HG02885 (cell line): ENCODE measurements around the gene IRF2BPL.

Experiments used
- ATAC-seq: cut with Tn5 transposase; IDR thresholded peaks from one replicate; pipeline ENCODE4 v1.9.1; 2021; ENCODE audit warnings: mild to moderate bottlenecking; ENCODE audit not compliant: unreplicated experiment, poor library complexity

IRF2BPL gene

DNA sequence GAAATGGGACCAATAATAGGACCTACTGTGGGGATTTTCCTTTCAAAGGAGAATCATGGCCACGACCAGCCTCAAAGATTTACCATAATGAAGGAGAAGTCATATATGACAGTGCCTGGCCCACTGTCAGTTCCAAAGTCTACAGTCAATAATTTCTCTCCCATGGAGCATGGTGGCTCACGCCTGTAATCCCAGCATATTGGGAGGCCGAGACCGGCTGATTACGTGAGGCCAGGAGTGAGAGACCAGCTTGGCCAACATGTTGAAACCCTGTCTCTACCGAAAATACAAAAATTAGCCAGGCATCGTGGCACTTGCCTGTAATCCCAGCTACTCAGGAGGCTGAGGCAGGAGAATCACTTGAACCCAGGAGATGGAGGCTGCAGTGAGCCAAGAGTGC lies 13.8 kb downstream of the IRF2BPL start:
- no peak for ATAC-seq

DNA sequence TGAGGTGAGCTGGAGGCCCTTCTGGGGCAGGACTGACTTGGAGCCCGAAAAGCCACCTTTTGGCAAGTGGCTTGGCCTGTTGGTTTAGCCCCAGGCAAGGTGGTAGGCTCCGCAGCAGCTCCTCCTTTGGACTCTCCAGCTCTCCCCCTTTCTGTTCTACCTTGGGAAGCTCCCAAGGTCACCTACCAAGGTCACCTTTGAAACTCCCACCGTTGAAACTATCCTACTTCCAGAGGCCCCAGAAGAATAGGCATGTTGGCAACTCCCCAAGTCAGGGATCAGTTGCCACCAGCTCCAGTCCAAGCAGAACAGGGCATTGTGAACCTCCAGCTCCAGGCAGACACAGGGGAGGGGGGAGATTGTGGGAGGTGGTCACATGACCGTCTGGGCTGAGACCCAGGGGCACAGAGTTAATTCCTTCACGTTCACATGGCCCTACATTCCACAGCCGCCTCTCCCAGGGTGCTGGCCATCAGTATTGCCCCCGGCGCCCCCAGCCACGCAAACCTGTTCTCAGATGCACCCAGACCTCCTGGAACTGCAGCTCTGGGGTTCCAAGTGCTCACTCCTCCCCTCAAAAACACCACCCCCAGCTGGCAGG lies 14.4 kb downstream of the IRF2BPL start:
- ATAC-seq, result no peak

DNA sequence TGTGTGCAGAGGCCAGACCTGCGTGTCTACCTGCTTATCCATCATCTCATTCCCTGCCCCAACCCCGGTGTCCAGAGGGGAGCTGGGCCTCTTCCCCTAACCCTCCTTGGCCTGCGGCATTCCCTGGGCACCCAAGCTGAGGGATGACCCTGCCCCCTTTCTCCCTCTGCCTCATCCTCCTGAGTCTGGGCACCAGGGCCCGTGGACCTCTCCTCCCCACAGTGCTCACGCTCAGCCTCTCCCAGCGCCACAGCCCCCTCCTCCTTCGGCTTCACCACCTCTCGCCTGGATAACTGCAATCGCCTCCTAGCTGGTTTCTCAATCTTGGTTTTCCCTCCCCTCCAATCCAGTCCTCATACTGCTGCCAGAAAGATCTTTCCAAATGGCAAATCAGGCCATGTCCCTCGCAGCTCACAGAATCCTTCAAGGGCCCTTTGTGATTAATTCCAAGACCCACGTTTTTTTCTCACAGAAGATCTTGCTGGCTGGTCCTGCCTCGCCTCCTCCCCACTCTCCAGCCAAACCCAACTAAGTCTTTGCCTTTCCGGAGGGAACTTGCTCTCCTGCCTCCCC lies 16.2 kb downstream of the IRF2BPL start:
- no peak for ATAC-seq

DNA sequence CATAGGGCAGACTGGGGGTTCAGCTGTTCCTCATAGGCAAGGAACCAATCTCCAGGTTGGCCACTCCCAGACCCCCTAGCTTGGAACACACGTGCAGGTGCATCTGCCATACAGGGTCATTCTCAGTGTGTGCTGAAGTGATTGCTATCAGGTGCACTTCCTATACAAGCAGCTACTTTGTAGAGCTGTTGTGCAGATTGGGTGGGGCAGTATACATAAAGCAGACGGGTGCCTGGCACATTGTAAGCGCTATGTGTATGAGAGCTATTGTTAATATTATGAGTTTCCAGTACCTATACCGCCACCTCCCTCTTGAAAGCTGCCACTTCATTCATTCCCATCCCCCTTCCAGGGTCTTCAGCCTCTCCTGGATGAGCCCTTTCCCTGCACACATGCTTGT lies 17.3 kb downstream of the IRF2BPL start:
- ATAC-seq, result no peak

DNA sequence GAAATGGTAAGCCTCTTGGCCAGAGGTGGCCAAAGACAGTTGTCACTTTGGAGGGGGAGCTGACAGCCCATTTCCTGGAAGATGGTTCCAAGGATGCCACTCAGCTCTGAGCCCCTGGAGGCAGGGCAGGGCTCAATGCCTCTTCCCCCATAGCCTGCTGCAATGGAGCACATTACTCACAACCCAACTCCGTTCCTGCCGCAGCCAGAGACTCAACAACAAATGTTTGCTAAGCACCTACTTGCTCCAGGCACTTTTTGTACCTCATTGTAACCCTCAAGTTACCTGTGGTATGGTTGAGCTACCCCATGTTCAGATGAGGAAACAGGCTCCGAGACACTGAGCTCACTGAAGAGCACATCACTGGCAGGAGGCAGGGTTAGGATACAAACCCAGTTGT lies 19.5 kb downstream of the IRF2BPL start:
- no peak for ATAC-seq

DNA sequence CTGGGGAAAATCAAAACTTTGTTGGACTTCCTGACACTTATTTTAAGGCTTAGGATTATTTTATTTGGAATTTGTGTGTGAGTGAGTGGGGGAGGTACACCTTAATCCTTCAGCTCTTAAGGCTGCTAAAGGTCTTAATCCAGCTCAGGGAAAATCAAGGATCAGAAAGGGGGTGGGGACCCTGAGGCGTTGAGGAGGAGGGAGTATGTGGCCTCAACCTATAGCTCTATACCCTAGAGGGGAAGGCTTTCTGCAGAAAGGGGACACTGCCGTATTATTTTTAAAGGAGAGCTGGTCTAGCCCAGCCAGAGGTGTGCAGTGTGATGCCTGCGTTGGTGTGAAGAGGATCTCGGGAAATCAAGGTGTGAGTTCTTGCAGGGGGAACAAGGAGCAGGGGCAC lies 20.0 kb downstream of the IRF2BPL start:
- ATAC-seq, result no peak

DNA sequence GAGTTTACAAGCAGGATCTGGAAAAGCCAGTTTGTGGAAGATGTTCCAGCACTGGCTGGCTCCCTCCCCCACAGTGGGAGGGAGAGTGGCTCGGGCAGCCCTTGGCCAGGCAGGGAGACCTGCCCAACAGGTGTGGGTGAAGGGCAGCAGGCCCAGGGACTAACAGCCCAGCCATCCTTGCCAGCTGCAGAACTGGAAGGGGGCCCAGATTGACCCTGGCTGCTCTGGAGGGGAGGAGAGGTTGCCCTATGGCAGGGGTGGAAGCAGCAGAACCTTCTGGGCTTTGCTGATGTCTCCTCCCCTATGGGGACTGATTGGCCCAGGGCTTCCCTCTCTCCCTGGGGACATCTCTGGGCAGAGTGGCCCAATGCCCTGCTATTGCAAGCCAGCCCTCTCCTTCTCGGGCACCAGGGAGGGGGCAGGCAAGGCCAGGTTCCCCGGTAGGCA lies 20.5 kb downstream of the IRF2BPL start:
- ATAC-seq, result no peak

DNA sequence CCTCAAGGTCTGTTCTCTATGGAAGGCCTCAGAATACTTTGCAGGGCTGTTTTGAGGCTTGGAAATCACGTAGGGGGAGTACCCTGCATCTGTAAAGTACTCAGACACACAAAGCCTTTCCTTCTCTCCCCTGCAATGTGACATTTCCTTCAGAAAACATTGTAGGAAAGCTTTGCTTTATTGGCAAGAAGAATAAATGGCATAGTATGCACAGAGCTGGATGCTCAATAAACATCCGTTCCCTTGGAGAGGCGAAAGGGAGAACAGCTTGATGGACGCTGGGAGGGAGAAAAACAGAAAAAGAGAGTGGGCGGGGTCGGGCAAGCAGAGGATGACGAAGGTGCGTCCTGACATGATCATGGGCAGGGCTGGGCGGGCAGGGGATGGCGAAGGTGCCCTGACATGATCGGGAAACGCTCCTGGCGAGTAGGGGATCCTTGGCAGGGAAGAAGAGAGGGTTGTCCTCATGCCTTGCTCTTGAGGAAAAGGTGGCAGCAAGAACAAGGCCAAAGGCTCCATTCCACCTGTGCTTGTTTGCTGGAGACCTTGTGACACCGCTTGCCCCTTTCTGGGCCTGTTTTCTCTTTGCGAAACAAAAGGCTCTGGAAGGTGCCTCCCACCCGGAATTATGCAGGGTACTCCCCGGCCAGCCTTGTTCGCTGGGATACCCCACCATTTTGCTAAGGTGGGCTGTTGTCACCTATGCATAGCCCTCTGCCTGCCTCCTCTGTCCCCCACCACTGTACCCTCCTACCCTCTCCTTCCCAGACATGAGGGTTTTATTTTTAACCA lies 21.1 kb downstream of the IRF2BPL start:
- ATAC-seq, result no peak

DNA sequence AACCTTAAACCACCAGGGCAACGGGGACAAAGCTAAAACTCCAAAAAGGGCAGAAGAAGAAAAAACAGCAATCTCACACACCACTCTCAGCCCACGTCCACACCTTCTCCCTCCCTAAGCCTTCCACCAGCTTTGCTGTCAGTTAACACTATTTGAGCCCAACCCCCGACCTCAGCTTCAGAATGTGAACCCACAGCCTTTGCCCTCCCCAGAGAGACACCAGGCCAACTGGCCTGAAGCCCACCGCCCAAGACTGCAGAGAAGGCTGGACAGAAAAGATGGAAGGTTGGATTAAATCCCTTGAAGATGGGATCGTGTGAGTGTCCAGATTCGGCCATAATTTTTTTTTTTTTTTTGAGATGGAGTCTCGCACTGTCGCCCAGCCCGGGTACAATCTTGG lies 22.4 kb downstream of the IRF2BPL start:
- ATAC-seq, result no peak

DNA sequence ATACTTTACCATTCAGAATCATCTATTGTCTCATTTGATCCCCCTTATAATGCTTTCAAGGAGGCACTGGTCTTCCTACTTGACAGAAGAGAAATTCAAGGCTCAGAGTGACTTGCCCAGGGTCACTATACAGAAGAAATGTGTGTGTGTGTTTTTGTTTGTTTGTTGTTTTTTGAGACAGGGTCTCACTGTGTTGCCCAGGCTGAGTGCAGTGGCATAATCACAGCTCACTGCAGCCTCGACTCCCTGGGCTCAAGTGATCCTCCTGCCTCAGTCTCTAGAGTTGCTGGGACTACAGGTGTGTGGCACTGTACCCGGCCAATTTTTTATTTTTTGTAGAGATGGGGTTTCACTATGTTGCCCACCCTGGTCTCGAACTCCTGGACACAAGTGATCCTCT lies 22.9 kb downstream of the IRF2BPL start:
- ATAC-seq, result no peak

DNA sequence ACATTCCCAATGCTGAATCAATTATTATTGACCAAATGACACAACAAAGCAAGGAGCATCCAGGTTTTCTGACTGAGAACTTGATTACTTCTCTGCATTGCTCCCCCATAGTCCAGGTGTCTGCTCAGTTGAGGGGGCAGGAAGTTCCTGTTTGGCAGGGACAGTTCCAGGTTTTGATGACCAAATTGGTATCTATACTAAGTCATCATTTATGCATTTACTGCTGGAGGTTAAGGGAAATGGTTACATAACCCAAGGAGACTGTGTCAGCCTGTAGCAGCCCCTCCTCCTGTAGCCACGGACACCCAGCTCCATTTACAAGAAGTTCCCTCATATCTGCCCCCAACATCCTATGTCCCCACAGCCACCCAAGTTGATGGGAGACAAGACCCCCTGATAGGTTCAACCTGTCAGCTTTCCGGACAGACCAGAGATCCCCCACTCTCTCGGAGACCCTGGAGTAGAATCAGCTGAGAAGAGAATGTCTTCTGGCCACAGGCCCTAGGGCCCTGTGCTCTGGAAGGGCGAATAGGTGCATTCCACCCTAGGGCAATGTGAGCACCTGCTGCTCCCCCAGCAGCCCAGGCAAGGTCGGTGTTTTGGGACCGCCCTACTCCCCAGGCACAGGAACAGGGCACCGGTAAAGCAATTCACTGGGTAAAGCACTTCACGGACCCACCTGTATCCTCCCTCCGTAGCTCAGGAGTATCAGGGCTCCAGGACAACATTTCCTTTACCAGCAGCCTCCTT lies 23.6 kb downstream of the IRF2BPL start:
- ATAC-seq, result no peak

DNA sequence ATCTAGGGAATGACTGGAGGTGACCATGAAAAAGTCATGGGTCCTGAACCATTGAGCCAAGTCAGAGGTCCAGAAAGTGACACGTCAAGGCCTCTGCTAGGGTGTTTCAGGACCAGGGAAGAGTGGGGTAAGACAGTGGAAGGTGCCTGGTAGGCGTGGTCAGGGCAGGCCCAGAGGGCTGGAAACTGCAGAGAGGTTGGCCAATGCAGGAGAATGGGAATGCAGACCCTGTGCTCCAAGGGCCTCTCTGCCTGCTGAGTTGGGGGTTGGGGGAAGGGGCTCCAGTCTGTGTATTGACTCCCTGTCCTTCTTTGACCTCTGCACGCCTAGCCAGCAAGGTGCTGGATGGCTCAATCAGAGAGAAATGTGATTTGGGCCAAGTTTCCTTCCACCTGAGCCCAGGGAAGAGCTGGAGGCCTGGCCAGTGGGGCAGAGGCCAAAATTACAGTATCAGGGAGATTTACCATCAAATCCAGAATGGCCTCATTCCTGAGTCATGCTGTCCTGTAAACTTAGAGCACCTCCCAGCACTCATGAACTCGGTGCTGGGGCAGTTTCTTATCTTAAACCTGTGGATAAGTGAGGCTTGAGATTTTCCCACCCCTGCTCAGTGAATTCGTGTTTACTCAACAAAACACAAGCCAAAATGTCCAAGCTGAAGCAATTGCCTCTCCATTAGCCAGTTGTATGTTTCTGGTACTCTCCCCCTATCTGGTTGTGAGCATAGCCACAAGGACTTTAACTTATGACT lies 24.4 kb downstream of the IRF2BPL start:
- no peak for ATAC-seq

DNA sequence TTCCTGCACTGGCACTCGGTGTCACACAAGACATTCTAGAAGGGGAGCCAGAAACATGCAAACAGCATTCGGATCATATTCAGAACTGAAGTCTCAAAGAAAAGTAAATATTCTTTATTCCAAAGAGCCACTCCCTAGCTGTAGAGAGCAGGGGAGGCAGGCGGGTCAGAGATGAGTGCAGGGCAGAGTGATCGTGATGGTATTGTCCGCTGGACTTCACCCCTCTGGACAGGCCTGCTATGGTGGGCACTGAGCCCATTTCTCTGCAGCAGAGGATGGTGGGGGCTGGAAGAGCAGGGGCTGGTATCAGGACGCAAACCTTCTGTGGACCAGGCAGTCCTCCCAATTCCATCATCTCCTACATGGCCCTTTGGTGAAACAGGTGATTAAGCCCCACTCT lies 25.6 kb downstream of the IRF2BPL start:
- ATAC-seq, result no peak

DNA sequence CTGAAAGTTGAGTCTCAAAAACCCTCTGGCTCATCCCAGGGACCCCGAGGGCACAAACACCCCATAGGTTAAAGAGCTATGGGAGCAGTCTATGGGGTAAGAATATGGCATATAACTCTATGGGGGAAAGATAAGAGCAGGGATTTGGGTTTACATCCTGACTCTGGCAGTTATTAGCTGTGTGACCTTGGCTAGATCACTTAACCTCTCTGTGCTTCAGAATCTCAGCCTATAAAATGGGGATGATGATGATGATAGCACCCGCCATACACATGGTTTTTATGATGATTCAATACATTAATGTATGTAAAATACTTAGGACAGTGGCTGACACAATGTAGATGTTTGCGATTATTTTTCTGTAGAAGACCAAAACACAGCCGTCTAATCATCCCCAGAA lies 26.2 kb downstream of the IRF2BPL start:
- ATAC-seq, result no peak

DNA sequence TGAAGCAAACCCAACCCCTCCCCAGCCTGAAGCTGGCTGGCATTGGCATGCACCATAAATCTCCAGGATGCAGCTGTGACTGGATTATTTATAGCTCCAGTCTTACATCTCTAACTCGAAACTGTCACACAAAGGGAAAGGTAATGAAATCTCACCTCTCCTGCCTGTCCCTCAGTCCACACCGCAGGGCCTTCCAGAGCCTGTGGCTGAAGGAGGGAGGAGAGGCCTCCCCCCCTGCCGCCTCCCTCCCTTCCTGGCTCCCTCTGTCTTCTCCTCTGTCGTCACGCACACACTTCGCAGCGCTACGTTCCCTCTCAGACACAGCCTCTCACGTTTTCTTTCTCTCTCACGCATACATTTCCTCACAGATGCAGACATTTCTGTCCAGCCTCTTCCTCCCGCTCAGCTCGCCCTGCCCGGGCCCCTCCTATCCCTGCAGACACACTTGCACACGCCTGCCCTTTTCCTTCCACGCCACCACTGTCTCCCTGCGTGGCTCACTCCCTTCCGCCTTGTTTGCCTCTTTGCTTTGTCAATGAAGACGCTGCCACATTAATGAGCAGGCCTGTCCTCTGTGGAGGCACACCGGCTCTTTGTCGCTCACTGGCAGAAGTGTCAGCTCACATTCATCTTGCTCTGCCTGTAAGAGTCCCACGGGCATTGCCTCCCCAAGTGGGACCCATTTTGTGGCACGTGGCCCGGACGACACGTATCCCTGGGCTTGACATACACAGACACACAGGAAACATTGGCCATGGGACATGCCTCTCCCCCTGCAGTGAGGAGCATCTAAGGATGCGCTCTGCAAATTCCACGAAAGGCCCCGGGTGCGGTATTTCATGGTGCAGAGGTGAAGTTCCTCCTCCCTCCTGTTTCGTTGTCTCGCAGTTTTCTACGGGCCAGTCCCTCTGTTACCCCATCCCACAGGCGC lies 27.9 kb downstream of the IRF2BPL start:
- ATAC-seq, result no peak

DNA sequence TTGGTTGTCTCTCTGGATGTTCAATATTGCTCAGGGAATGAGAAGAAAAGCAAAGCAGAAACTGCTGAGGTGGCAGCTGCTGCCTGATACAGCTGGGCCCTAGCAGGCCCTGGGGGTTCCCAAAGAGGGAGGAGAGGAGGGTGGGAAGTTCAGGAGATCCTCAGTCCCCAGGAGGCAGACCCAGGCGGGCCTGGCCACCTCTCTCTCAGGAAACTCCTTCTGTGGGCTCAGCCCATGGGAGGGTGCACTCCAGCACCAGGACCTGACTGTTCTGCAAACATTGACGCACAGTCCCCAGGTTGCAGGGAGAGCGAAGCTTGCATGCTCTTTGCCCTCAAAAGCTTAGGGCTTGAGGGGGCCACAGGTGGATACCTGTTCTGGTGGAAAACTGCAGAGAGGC lies 29.6 kb downstream of the IRF2BPL start:
- no peak for ATAC-seq

DNA sequence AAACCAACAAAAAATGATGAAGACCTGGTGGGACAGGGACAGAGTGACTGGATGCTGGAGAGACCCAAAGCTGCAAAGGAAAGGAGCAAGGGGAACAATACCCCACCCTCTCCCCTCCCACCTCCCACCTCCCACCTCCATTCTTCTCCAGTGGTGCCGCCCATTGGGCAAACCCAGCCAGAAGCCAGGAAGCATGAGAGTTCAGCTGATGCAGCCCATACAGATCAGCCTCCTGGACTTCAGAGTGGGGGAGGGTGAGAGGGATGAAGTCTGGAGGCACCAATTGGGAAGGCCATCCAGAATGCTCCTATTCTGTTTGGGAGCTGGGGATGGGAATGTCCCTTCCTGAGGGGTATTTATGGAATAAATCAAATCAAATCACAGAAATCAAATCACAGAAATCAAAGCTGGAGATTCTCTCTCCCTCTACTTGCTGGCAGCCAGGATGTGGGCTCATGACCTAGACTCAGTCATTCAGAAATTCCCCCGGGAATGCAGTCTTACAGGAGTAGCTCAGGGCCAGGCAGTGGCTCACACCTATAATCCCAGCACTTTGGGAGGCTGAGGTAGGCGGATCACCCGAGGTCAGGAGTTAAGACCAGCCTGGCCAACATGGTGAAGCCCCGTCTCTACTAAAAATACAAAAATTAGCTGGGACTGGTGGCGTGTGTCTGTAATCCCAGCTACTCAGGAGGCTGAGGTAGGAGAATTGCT lies 31.1 kb downstream of the IRF2BPL start:
- ATAC-seq, result no peak

DNA sequence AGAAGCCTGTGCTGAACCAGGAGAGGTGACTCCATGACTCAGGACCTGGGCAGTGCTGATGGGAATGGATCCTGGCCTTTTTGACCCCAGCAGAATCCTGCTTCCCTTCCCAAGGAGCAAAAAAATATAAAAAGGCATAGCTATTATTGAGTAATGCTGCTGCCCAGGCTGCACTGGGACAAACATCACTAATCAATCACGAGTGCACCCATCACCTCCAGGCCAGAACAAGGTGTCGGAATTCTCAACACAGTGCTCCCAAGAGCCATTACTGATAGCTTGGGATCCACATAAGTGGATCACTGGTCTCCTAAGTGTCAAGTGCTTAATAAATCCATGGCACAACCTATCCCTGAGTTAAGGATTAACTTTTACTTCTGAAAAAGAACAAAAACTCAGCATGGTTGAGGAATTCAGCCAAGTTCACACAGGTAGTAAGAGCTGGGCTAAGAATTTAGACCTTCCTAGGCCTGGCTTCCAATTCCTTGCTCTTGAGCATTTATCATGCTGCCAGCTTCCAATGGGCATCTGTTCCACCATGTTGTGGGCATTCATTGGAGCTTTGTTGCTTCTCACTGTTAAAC lies 31.9 kb downstream of the IRF2BPL start:
- no peak for ATAC-seq
